HG03175 (cell line): ENCODE data around the gene ZNF628.
"Not testable (repeated sequence)": the region's sequence is repeated elsewhere in the genome, so short reads cannot be mapped to it uniquely, and the experiment has no call there.

Experiments
- ATAC-seq: cut with Tn5 transposase; IDR thresholded peaks from one replicate; pipeline ENCODE4 v1.9.1; 2021; ENCODE audit warnings: mild to moderate bottlenecking, moderate library complexity; ENCODE audit not compliant: unreplicated experiment

ZNF628 gene

DNA sequence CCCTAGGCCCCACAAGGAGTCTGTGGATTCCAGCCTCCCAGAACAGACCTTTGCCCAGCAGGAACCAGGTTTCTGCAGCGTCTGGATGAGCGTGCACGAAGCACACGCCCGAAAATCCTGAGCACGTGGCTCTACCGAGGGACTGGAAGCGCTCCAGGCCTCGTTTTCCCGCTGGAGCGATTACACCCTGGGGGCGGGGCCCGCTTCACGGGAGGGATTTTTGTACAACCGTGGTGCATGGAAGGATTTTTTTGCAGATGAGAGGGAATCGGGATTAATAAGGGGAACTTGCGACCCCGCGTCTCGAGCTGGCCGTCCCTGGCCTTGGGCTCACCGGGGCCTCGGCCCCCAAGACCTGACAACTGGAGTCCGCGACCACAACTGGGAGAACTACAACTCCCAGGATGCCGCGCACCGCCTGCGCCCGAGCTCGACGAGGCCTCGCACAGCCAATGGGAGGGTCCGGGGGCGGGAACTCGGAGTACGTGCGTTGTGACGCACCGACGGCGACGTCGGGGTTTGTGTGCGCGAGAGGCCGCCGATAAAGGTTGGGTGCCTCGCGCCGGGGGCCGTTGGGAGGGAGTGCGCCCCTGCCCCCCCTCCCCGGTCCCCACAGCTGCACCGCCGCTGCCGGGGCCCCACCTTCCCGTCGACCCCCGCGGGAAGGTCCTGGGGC lies at the start of gene ZNF628:
Gene ZNF628, plus strand, starts transcription at position 518 of the 676 bp plus-strand sequence. CDS start 3,294 bp downstream, outside the sequence.
- ATAC-seq, result peak; percentile 94

DNA sequence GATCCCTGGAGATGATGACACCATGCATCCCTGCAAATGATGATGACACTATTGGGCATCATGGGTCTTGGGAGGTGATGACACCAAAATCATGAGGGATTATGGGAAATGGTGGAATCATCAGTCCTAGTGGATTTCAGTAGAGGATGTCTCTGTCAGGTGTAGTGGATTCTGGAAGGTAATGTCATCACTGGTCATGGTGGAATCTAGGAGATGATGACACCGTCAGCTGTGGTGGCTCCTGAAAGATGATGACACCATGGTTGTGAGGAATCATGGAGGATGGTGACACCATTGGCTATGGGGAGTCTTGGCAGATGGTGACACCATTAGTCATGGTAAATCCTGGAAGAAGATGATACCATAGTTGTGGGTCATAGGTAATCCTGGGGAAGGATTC lies 45.2 kb upstream of the ZNF628 start:
- ATAC-seq, result no peak

DNA sequence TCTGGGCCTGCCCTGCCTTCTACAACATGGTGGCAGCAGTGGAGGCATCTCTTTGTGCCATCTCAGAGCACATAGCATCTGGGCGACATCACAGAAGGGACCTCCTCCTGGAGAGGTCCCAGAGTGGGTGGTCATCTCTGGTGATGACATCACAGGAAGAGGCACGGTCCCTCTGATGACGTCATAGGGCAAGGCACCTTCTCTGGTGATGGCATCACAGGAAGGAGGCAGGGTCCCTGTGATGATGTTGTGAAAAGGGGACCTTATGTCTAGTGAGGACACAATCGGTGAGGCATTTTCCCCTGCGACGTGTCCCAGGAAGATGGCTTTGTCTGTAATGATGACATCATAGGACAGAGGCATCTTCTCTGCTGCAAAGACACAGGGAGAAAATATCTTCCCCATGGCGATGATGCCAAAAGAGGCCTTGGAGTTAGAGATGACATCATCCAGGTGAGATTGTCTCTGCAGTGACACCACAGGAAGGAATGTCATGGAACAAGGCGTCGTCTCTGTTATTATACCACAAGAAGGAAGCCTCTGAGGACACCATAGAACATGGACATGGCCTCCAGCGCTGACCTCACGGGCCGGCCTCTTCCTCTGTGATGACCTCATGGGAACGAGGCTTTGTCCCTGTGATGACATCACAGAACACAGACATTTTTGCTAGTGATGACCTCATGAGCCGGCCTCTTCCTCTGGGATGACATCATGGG lies 44.0 kb upstream of the ZNF628 start:
- ATAC-seq, result no peak

DNA sequence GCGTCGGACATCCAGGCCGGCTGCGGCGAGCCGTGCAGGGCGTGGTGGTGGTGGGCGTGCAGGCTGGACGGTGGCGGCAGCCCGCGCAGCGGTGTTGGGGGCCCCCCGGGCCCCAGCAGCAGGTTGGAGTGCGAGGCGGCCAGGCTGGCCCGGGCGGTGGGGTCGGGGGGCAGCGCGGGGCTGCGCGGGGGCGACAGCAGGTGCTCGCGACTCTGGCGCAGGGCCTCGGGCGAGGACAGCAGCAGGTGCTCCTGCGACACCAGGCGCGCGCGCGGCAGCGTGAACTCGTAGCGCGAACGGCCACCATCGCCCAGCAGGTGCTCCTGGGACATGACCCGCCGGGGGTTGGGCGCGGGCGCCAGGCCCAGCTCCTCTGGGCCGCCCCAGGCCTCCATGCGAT lies 43.1 kb upstream of the ZNF628 start:
- no peak for ATAC-seq

DNA sequence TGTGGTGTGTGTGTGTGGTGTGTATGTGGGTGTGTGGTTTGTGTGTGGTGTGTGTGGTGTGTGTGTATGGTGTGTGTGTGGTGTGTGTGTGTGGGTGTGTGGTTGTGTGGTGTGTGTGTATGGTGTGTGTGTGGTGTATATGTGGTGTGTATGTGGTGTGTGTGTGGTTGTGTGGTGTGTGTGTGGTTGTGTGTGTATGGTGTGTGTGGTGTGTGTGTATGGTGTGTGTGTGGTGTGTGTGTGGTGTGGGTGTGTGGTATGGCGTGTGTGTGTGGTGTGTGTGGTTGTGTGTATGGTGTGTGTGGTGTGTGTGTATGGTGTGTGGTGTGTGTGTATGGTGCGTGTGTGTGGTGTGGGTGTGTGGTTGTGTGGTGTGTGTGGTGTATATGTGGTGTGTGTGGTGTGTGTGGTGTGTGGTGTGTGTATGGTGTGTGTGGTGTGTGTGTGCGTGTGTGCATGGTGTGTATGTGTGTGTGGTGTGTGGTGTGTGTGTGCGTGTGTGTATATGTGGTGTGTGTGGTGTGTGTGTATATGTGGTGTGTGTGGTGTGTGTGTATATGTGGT lies 42.0 kb upstream of the ZNF628 start:
- no peak for ATAC-seq

- ATAC-seq, result no peak
Observed at GRCh38 chr19:55435020-55435419, 41.4 kb upstream of the ZNF628 start.

GRCh38 chr19:55436847-55437246 lies 39.6 kb upstream of the ZNF628 start:
- no peak for ATAC-seq

GRCh38 chr19:55437410-55437809 lies 39.0 kb upstream of the ZNF628 start:
- no peak for ATAC-seq

DNA sequence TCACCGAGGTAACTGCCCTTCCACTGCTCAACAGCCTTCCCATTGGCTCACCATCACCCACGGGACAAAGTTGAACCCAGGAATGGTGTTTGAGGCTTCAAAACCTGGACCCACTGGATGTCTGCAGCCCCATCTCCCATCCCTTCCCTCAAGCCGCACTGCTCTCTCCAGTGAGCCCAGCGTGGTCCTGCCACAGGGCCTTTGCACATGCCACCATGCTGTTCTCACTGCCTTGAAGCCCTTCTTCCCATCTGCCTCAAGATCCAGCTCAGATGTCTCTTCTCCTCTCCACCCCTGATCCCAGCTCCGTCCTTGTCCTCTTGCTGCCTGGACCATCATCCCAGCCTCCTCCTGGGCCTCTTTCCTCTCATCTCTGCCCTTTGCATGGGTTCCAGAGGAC lies 37.4 kb upstream of the ZNF628 start:
- ATAC-seq, result no peak

DNA sequence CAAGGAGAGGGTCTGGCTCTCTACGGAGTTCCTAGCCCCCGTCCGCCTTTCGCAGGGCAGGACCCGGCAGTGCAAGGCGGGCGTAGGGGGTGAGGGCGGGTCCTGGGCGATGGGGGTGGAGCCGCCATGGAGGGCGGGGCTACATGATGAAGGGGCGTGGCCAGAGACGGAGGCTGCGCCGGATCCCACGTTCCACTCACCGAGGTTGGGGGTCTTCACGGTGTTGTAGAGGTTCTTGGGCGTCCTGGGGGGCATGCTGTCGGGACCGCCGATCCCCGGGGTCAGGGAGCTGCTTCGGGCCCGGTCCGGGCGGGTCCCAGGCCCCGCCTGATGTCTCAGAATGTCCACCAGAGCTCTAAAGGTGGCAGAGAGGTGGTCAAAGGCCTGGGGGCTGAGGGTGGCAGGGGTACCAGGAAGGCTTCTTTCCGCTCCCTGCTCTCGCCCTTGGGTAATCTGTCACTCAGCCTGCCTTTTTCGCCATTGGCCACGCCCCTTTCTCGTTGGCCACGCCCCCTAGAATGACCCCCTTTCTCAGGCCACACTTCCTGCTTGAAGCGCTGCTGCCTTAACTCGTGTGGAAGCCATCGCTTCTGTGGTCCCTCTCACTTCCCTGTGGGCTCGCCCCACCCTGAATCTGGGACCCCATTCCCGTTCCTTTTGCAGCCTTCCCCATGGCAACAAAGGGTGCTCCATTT lies 35.9 kb upstream of the ZNF628 start:
- no peak for ATAC-seq

- no peak for ATAC-seq
Observed at GRCh38 chr19:55441319-55441691, 35.1 kb upstream of the ZNF628 start.

- ATAC-seq, result no peak
Observed at GRCh38 chr19:55441692-55442321, 34.6 kb upstream of the ZNF628 start.

DNA sequence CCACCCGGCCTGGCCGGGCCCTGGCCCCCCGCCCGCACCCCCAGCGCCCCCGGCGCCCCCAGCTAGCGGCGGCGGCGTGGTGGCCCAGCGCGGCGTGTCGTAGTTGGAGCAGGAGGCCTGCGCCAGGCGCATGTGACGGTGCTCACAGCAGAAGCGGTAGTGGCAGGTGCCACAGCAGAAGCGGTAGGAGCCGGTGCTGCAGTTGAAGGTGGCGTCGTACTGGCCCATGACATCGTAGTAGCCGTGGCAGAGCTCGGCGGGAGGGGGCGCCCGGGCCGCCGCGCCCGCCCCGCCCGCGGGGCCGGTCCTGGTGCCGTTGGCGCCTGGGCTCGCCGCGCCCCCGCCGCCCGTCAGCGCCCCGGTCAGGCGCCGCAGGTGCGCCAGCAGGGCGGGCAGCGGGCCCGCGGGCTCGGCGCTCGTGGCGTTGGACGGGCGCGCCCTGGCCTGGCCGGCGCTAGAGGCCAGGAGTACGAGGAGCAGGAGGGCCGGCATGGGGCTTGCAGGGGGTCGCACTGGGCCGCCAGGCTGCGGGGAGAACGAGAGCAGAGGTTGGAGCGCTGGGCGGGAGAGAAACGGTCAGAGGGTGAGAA lies 34.0 kb upstream of the ZNF628 start:
- ATAC-seq, result no peak

DNA sequence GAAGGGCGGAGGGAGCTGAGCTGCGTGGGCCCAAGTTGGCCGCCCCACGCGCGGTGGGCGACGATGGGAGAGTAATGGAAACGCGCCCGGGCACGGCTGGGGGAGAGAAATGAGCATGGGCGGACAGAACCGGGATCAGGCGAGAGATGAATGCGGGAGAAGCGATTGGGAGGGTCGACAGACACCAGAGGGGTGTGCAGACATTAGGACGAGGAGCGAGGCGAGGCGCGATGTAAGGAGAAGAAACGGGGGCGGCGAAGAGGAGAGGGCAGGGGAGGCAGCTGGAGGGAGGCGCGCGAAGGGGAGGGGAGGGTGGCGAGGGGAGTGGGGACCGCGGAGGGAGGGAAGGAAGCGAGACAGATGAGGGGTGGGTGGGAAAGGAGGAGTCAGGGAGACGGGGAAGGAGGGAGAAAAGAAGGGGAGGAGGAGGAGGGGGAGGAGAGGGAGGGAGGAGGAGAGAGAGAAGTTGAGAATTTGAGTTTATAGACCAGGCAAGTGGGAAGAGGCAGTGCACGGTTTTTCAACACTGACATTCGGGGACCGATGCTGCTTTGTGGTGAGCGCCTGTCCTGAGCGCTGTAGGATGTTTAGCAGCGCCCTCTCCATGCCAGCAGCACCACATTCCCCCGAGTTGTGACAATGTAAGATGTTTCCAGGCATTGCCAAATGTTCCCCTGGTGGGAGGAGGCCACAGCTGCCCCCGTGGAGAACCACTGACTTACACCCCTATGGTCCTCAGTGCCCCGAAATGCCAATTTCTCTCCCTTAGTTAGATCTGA lies 33.2 kb upstream of the ZNF628 start, which contains the start of gene SHISA7:
Gene SHISA7, minus strand, starts transcription at position 256 of the 779 bp plus-strand sequence. CDS start 437 bp downstream, outside the sequence.
- no peak for ATAC-seq

DNA sequence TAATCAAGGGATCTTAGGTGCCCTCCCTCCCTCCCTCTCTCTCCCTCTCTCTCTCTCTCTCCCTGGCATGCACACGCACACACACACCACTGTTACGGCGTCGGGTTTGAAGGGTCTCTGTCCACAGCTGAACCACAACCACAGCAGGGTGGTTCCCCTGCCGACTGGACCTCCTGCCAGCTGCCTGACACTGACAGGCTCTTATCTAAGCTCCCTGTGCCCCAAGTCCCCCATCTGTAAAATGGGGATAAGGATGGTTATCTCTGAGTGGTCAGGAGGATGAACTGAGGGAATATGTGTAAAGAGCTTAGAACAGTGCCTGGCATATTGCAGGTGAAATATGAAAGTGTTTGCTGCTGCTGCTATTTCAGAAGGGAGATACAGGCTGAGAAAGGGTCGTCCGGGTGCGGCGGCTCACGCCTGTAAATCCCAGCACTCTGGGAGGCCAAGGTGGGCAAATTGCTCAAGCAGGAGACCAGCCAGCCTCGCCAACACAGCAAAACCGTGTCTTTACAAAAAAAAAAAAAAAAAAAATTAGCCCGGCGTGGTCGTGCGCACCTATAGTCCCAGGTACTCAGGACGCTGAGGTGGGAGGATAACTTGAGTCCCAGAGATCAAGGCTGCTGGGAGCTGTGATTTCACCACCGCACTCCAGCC lies 32.5 kb upstream of the ZNF628 start:
- ATAC-seq, result no peak

DNA sequence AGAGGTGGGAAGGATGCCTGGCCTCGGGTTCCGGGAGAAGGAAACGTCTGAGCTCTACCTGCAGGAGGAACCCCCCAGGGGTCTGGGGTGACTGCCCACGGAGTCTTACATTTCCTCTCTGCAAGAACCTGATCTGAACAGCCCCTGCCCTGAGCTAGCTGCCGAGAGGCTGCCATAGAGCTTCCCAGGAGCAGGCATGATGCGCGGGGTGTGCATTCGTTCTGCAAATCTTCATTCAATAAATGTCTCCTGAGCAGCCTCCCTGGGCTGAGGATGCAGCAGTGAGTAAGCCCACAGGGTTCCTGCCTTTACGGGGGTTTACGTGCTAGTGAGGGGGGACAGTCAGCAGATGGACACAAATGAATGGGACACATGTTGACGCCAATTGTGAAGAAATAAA lies 31.8 kb upstream of the ZNF628 start:
- no peak for ATAC-seq

GRCh38 chr19:55446060-55446459 lies 30.4 kb upstream of the ZNF628 start:
- ATAC-seq, result no peak

- no peak for ATAC-seq
Observed at GRCh38 chr19:55447421-55448174, 28.8 kb upstream of the ZNF628 start.

DNA sequence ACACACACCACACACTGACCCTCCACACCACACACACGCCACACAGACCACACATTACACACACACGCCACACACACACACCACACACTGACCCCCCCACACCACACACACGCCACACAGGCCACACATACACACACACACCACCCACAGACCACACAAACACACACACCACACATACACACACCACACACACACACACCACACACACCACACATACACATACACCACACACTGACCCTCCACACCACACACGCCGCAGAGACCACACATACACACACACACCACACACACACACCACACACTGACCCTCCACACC lies 28.3 kb upstream of the ZNF628 start:
- not testable (repeated sequence) for ATAC-seq
